Astrocyte of the spinal cord (primary cell): ENCODE measurements around the gene TPGS2.

Experiments
- DNase-seq: peaks from one replicate; pipeline ENCODE4 v3.0.0; 2011; ENCODE audit warnings: low read depth, low spot score
- H3K4me3 ChIP-seq: 2 replicates; pipeline ENCODE4 v1.5.1; 2011; ENCODE audit warnings: low read depth, mild to moderate bottlenecking, low read length, moderate library complexity
- in situ Hi-C: cut with HindIII; loops from 2 replicates; pipeline ENCODE4 v1.10.0; 2017; ENCODE audit warnings: low sequenced_read_pairs
- TF ChIP-seq, protein P1 (sequence below): IDR thresholded peaks from 2 replicates; pipeline ENCODE4 v1.5.1; 2012; ENCODE audit warnings: low read depth, mild to moderate bottlenecking, low read length, inconsistent platforms

The TPGS2 gene

DNA sequence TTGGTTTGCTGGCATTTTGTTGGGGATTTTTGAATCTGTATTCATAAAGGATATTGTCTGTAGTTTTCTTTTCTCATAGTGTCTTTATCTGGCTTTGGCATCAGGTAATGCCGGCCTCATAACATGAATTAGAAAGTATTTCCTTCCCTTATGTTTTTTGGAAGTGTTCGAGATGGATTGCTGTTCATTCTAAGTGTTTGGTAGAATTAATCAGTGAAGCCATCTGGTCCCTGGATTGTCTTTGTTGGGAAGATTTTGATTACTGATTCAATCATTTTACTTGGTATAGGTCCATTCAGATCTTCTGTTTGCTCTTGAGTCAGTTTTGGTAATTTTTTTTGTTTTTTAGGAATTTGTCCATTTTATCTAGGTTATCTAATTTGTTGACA lies 22.4 kb upstream of the TPGS2 start:
- in situ Hi-C loops: no loop called here

DNA sequence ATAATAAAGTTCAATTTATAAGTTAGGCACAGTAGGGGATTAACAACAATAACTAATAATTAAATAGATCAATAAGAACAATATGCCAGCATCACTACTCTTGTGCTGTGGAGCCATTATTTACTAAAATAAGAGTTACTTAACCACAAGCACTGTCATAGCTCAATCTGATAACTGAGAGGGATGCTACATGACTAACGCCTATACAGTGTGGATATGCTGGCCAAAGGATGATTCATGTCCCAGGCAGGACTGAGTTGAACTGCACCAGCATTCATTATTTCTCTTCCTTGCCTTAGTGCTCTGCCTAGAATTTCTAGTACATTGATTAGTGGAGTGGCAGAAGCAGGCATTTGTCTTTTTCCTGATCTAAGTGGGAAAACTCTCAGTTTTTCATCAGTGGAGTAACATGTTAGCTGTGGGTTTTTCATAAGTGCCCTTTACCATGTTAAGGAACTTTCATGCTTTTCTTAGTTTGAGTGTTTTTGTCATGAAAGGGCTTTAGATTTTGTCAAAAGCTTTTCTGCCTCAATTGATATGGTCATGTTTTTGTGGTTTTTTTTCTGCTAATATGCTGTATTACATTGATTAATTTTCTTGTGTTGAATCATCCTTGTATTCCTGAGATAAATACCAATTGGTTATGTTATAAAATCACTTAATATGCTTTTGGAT lies 21.9 kb upstream of the TPGS2 start:
- TF ChIP-seq, protein P1, sequence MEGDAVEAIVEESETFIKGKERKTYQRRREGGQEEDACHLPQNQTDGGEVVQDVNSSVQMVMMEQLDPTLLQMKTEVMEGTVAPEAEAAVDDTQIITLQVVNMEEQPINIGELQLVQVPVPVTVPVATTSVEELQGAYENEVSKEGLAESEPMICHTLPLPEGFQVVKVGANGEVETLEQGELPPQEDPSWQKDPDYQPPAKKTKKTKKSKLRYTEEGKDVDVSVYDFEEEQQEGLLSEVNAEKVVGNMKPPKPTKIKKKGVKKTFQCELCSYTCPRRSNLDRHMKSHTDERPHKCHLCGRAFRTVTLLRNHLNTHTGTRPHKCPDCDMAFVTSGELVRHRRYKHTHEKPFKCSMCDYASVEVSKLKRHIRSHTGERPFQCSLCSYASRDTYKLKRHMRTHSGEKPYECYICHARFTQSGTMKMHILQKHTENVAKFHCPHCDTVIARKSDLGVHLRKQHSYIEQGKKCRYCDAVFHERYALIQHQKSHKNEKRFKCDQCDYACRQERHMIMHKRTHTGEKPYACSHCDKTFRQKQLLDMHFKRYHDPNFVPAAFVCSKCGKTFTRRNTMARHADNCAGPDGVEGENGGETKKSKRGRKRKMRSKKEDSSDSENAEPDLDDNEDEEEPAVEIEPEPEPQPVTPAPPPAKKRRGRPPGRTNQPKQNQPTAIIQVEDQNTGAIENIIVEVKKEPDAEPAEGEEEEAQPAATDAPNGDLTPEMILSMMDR: no peak
- no peak overlapping the region for H3K4me3 ChIP-seq
- in situ Hi-C loops: no loop called here
- DNase-seq: peak; percentile 85

More for the DNA sequence above, 22.4 kb upstream of the TPGS2 start:
- H3K4me3 ChIP-seq: no peak overlapping the region
- DNase-seq: no peak
- TF ChIP-seq, protein P1: no peak

DNA sequence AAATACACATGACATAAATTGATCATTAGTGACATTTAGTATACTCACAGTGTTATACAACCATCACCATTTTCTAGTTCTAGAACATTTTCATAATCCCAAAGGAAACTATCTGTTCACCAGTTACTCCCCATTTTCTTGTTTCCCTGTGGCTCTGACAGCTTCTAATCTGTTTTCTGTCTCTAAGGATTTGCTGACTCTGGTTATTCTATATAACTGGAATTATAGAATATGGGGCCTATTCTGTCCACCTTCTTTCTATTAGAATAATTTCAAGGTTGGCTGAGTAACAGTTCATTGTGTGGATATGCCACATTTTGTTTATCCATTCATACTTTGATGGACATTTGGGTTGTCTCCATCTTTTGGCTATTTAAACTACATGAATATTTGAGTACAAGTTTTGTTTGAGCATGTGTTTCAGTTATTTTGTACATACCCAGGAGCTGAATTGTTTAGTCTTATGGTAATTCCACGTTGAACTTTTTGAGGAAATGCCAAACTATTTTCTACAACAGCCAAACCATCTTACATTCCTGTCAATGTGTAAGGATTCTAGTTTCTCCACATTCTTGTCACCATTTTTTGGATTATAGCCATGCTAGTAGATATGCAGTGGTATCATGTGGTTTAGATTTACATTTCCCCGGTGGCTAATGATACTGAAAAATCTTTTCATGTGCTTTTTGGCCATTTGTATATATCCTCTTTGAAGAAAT lies 20.6 kb upstream of the TPGS2 start:
- no peak overlapping the region for H3K4me3 ChIP-seq
- TF ChIP-seq, protein P1: no peak
- in situ Hi-C loops: no loop called here
- peak; percentile 52 for DNase-seq

DNA sequence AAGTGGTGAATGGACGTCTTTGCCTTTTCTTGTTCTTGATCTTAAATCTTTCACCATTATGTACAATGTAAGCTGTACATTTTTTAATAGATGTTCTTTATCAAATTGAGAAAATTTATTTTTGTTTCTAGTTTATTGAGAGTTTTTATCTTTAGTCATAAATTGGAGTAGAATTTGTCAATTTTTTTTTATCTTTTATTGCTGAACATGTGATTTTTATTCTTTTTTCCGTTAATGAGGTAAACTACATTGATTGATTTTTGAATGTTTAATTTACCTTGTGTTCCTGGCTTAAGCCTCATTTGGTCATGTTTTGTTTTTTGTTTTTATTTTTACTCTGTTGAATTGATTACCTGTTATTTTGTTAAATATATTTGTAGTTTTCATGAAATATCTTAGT lies 19.8 kb upstream of the TPGS2 start:
- DNase-seq: no peak
- in situ Hi-C loops: no loop called here
- TF ChIP-seq, protein P1: no peak
- H3K4me3 ChIP-seq: no peak overlapping the region

DNA sequence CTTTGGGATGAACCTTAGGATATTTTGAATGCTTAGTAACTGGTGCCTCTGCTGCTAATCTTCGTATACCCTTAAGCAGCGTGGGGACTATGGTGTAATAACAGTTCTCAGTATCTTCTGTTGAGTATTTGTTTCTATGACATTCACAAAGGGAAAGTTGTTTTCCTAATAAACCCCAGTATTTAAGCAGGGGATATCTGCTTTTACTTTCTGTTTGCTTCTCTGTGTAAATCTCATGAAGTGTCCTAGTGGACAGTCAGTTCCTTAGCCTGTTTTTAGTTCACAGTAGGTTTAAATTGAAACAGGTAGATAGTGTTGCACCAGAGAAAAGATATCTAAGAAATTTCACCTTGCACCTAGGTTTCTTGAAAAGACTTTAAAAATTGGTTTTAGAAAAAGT lies 15.0 kb upstream of the TPGS2 start:
- H3K4me3 ChIP-seq: no peak overlapping the region
- TF ChIP-seq, protein P1: no peak
- in situ Hi-C loops: no loop called here
- DNase-seq: no peak

DNA sequence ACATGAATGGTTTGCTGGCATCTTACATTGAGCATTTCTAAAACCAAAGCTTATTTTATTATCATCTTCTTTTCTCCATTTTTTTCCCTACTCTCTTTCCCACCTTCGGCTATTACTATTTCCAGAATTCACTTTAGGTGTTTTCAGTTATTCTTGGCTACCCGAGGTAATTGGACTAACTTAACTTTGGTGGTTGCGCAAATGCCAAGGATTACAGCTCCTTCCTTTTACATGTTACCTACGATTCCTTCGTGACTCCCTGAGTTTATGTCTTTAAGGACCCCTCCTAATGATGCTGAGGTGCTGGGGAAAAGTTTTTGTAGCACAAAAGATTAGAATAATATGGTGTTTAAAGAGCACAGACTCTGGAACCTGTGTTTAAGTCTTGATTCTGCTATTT lies 14.4 kb upstream of the TPGS2 start:
- in situ Hi-C loops: no loop called here
- no peak overlapping the region for H3K4me3 ChIP-seq
- TF ChIP-seq, protein P1: no peak
- DNase-seq: no peak
